NCI-H2029 treated with DMSO at 0.1 percent for 48 hours (cell line): ENCODE data around the gene TUBA3E.
A peak's percentile ranks its signal among the peaks of the same experiment; 100 is the strongest.
"Not testable (repeated sequence)": the region's sequence is repeated elsewhere in the genome, so short reads cannot be mapped to it uniquely, and the experiment has no call there.

Experiments used
- DNase-seq: peaks from one replicate; lab custom pipeline; 2025; lab: John Stamatoyannopoulos, UW

The TUBA3E gene

DNA sequence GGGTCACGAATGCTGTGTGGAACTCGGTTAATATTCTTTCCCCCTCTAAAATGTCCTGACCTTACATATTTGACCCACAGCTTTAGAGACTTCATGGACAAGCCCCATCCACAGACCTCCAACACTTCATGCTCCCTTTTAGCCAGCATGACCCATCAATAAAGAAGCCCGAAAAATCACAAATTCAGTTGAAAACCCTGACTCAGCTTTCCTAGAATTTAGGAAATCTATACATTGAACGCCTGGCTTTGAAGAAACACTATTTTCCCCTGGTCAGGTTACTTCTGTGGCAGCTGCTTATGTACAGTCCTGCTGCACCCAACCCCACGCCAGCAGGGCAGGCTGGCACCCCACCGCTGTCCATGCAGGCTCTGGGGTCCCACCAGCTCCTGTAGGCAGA, 6.9 kb downstream of the TUBA3E start:
- not testable (repeated sequence) for DNase-seq

- DNase-seq: no peak
Measured at GRCh38 chr2:130190237-130190636, 8.0 kb downstream of the TUBA3E start.

DNA sequence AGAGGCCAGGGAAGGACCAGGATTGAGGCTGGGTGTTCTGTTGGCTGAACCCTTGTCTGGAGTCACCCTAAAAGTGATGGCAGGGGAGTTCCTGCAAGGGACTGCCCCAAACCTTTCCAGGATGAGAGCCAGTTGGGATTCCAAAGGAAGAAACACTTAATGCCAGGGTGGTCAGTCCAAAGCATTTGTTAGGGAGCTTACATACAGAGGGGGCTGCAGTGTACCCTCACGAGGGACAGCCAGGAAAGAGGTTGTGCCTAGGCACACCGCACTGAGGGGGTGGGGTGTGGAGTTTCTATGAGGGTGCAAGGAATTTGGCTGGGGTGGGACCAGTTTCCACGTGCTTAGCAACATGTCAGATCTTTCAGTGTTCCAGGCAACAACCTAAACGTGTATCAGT, 9.3 kb downstream of the TUBA3E start:
- not testable (repeated sequence) for DNase-seq

DNA sequence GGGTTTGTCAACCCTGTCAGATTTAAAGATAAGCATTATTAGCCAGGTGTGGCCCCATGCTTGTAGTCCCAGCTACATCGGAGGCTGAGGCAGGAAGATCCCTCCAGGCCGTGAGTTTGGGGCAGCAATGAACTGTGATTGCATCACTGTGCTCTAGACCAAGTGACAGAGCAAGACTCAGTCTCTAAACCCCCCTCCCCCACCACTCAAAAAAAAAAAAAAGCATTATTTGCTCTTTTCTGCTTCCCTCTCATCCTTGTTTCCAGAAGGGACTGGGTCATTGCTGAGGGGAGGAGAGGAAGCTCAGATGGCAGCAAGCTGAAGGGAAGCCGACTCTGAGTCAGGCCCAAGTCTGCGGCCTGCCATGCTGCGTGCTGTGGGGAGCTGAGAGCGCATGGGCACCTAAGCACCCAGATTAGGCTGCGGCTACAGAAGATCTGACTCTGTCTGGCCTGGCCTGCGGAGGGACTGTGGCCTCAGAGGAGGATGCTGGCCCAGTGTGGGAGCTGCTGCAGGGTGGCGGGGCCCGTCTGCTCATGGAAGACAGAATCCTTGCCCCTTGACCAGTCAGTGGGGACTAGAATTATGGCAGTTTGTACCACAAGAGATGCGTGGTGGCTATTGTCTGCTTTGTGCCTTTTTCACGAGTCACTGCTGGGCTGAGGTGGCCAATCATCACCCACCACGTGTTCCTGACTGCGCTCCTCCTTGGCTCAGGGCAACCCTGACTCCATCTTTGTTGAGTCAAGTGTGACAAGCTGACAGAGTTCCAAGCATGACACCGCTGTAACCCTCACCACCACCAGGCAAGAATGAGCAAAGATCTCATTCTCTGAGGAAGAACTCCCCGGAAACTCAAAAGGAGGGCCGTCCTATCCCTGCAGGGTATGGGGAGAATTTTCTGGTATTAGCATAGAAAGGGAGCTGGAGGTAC, 10.1 kb downstream of the TUBA3E start:
- DNase-seq: not testable (repeated sequence)

DNA sequence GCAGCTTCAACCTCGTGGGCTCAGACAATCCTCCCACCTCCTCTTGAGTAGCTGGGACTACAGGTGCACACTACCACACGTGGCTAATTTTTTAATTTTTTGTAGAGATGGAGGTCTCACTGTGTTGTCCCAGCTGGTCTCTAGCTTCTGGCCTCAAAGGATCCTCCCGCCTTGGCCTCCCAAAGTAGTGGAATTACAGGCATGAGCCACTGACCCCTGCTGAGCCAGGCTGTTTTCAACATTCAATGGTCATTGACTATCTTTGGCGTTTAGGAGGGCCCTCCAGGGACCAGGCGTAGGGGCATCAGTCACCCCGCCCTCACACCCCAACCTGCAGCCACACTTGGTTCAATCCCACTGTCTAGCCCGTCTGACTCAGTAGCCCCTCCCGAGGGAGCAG, 11.0 kb downstream of the TUBA3E start:
- DNase-seq: no peak

GRCh38 chr2:130186391-130186790, 11.8 kb downstream of the TUBA3E start:
- DNase-seq: no peak

GRCh38 chr2:130185896-130186295, 12.3 kb downstream of the TUBA3E start:
- no peak for DNase-seq

DNA sequence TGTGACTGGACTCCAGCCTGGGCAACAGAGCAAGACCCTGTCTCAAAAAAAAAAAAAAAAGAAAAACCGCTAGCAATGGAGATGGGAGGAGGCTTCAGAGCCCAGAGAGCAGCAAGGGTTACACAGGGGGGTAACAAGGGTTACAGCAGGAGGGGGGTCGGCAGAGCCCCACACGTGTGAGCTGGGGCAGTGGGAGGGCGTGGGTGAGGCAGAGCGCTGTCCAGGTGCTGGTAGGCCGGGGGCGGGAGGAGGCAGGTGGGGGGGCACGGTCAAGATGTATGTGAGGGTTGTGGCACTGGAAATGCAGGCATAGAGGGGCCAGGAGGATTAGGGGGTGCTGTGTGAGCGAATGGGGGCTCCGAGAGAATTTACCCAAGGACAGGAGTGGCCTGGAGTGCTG, 12.8 kb downstream of the TUBA3E start:
- no peak for DNase-seq

DNA sequence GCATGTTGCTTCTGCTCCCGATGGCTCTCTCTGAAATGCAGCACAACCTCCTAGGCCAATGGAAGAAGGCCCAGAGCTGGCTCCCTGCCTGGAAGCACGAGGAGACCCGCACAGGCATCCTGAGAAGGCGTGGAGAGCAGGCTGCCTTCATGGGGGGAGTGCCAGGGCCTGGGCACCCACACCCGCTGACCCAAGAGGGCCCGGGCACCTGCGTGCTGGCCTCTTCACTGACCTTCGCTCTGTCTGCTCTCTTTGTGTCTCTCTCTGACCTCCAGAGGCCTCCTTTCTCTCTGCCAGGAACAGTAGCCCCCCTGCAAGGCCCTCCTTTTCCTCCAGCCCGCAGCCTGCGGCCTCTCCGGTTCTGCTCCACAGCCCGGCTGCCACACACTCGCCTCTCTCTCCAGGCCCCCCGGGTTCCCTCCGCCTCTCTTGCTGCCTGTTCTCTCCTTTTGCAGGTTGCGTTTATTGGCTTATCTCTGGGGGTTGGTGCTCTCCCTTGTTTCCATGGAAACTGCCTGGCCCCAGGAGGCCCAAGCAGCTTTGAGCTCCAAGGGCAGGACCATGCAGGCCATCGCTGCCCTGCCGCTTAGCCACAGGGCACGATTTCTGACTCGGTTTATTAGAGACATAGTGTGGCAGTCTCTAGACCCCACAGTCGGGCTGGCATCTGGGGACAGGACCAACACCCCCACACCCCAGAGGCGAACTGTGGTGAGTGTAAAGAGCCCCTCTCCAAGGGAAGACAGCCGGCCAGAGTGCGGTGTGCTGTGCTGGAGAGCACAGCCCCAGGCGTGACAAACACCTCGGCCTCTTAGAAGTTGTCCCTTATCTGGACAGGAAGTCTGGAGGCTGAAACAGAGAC, 14.5 kb downstream of the TUBA3E start:
- no peak for DNase-seq

- DNase-seq: not testable (repeated sequence)
Measured at GRCh38 chr2:130182826-130183511, 15.3 kb downstream of the TUBA3E start.

DNA sequence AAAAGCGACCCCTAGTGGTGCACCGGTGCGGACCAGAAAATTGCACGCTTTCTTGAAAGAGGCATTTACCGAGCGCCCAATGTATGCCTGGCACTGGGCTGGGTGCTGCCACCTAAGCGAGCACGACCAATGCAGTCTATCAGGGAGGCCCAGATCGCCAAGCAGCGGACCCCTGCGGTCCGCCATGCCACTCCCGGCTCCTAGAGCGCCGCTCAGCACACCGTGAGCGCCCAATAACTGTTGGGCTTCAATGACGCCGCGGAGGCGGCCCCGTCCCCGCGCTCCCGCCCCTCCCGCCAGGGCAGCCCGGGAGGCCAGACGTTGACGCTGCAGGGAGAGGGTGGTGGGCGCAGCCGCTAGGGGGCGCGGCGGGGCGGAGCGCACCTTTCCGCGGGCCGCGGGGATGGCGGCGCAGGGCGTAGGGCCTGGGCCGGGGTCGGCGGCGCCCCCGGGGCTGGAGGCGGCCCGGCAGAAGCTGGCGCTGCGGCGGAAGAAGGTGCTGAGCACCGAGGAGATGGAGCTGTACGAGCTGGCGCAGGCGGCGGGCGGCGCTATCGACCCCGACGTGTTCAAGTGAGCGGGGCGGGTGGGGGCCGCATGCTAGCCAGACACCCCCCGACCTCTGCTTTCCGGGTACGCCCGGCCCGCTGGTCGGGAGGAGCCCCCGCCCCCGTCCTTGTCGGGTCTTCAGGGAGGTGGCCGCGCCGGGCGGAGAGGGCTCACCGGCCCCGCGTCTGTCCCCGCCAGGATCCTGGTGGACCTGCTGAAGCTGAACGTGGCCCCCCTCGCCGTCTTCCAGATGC, 16.2 kb downstream of the TUBA3E start, which contains the start of gene MZT2B:
Gene MZT2B (plus strand): TSS at position 383 of the 803 bp plus-strand sequence. CDS start 21 bp downstream, at position 404.
- DNase-seq: peak; percentile 47

DNA sequence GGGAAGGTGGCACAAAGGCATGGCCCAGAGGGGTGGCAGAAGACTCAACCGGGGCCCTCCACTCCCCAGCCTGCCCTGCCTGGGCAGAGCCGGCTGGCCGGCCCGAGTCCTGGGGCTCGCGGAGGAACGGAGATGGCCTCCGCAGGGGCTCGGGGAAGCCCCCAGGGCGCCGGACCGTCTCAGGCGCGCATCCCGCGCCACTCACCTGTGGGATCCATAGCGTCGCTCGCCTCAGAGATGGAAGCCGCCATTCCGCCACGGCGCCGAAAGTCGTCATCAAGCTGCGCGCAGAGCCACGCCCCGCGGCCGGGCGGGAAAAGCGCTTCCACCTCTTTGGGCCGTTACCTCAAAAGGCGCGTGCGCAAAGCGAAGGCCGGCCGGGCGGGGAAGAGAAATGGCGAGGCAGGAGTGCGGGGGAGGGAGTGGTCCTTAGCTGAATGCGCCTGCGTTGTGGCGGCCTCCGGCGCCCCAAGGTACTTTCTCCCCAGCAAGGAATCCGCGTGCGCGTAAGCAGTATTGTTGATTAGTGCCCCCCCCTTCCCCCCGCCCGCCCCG, 16.8 kb downstream of the TUBA3E start, which contains the start of gene SMPD4:
Gene SMPD4 (minus strand): TSS at position 278 of the 555 bp plus-strand sequence. CDS start 5,010 bp downstream, outside the sequence.
- DNase-seq: peak; percentile 52

DNA sequence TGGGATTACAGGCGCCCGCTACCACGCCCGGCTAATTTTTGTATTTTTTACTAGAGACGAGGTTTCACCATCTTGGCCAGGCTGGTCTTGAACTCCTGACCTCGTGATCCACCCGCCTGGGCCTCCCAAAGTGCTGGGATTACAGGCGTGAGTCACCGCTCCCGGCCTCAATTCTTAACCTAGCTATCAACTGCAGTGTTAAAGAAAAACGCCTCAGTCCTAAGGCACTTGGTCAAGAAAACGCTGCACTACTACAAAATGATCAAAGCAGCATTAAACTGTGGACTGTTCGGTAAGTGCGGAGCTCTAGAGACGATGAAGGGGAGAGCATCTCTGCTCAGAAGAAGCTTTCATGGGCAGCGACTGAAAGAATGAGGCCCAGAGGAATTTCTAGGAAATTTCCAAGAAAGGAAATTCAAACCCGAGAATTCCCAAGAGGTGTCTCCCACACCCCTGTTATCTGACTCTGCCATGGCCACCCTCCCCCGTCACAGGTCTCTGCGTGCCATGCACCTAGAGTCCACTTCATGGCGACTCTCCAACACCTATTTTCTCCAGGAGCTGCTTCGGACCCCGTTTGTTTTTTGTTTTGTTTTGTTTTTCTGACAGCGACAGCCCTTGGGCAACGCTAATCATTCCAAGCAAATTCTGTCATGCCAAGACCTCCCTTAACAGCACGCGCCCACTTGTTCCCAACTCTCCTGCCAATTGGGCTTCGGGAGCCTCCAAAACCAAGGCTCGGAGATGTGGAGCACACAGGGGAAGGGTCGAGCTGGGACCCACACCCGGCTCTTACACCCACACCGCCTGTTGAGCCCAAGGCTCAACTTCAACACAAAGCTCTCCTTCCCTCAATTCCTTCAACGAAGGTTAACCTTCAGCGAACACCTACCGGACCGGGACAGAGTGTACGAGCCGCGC, 17.6 kb downstream of the TUBA3E start:
- not testable (repeated sequence) for DNase-seq

DNA sequence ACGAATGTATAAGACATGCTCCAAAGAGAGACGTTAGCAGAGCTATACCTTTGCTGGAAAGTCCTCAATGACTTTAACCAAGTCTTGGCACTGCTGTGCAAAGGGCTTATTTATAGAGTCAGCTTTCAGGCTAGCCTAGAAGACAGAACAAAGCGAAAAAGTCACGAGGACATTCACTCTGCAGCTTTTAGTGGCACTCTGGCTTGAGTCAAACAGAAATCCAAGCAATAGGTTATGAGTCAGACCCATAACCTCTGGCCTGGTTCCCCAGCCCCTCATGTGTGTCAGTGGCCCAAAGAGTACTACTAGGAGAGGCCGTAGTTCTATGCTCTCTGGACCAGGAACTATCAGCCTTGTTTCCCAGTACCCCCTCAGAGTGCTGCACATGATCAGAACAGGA, 23.4 kb downstream of the TUBA3E start:
- not testable (repeated sequence) for DNase-seq

DNA sequence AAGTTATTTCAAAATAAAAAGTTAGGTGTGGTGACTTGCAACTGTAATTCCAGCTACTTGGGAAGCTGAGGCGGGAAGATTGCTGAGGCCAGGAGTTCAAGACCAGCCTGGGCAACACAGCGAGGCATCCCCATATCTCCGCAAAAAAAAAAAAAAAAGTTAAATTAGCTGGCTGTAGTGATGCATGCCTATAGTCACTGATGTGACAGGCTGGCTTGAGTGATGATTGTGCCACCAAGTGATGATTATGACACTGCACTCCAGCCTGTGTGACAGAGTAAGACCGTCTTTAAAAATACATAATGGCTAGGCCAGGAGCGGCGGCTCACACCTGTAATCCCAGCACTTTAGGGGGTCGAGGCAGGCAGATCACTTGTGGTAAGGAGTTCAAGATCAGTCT, 28.3 kb downstream of the TUBA3E start:
- DNase-seq: no peak

- not testable (repeated sequence) for DNase-seq
Measured at GRCh38 chr2:130169163-130169562, 29.1 kb downstream of the TUBA3E start.

GRCh38 chr2:130166611-130167010, 31.6 kb downstream of the TUBA3E start:
- not testable (repeated sequence) for DNase-seq

DNA sequence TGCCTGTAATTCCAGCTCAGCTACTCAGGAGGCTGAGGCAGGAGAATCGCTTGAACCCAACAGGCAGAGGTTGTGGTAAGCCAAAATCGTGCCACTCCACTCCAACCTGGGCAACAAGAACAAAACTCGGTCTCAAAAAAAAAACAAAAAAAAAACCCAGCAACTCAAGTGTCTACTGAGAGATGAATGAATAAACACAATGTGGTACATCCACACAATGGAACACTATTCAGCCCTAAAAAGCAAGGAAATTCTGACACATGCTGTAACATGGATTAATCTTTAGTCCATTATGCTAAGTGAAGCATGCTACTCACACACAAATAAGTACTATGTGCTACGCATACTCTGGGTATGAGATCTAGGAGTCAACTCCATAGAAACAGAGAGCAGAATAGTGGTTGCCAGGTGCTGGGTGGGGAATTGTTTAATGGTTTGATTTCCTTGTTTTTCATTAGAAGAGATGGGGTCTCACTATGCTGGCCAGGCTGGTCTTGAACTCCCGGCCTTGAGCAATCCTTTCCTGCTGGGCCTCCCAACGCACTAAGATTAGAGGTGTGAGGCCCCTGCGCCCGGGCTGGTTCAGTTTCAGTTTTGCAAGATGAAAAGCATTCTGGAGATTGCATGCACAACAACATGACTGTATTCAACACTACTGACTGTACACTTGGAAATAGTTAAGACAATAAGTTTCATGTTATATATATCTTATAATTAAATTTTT, 32.8 kb downstream of the TUBA3E start:
- DNase-seq: no peak

- DNase-seq: no peak
Measured at GRCh38 chr2:130162968-130163367, 35.3 kb downstream of the TUBA3E start.
